NCI-H226 (cell line): ENCODE measurements around the gene IL13.
A peak's percentile ranks its signal among the peaks of the same experiment; 100 is the strongest.
"Not testable (repeated sequence)": the region's sequence is repeated elsewhere in the genome, so short reads cannot be mapped to it uniquely, and the experiment has no call there.

Experiments used
- DNase-seq: peaks from one replicate; pipeline ENCODE4 v3.0.0-alpha.2; 2015

IL13 gene

DNA sequence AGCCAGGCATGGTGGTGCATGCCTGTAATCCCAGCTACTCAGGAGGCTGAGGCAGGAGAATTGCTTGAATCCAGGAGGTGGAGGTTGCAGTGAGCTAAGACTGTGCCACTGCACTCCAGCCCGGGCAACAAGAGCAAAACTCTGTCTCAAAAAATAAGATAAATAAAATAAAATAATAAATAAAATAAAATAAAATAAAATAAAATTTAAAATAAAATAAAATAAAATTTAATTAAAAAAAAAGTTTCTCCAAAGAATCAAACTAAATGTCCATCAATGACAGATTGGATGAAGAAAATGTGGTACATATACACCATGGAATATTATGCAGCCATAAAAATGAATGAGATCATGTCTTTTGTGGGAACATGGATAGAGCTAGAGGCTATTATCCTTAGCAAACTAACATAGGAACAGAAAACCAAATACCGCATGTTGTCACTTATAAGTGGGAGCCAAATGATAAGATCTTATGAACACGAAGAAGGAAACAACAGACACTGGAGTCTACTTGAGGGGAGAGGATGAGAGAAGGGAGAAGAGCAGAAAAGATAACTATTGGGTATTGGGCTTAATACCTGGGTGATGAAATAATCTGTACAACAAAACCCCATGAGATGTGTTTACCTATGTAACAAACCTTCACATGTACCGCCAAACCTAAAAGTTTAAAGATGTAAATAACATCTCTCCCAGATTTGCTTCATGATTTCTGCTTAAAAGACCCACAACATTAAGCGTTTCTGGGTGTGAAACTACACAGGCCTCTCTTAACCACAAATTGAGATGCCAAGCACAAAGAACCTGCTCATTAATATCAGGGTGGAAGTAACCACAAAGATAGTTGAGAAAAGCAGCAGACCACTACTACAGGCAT lies 34.0 kb downstream of the IL13 start:
- DNase-seq = not testable (repeated sequence)

DNA sequence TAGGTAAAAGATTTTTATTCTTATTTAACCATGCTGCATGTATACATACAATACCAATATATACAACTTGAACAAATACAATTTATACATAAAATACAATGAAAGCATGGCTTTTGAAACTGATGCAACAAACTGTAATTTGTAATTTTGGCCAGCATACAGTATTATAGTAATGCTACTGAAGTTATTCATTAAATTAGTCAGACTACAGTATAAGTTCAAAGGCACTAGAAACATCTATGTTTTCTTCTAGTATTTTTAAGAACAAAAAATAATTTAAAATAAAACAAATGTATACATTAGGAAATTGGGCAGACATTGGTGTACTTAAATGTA lies 34.6 kb downstream of the IL13 start:
- DNase-seq = no peak

DNA sequence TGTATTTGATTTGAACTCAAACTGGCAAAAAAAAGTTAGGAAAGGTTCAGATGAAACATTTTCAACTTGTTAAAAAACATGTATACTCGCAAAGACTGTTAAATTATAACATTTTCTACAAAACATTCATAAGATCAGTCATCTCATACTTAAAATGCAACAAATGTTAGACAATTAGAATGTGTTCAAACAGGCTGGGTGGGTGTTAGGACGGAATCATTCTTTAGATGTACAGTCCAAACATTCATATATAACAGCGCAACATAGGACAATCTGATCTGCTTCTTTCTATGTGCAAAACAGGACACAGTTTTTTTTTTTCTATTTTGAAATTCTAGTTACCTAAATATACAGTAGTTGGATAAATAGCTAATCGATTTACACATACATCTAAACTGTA lies 38.0 kb downstream of the IL13 start:
- no peak for DNase-seq

DNA sequence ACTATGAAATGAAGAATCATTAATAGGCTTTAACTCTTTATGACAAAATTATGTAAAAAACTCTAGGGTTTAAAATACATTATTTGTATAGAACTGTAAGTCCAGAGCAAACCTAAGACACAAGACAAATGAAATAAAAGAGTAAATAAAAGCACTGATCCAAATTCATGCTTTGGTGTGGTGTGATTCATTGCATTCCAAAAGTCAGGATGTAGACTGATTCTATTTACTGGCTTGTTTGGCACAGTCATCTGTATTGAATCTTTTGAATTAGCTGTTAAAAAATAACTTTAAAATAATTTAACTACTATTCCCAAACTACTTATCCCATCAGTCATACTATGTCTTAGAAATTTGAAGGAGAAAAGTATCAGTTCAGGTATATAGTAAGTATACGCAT lies 46.9 kb downstream of the IL13 start:
- peak; percentile 28 for DNase-seq

DNA sequence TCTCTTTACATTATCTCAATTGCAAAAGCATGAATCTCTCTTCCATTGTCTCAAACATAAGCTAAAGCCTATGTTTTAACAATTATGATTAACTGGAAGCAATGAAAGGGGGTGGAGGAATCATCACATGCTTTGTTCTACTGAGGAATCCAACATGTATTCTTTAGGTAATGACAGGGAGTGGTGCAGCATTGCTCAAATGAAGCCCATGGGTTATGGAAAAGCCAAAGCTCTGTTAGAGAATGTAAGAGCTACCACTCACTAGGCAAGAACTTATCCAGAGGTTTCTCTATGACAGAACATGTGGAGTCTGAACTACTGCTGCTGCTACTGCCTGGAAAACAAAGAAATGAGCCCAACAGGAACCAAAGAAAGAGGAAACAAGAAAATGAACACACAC lies 50.7 kb downstream of the IL13 start:
- no peak for DNase-seq
